OCI-LY3 (cell line): ENCODE measurements around the gene XXYLT1.

ENCODE experiments used
- H2AFZ ChIP-seq: fragments of 200-600, 300-600 bp; shearing (Covaris generic); 2 replicates; pipeline ENCODE4 v1.6.0; 2014; ENCODE audit warnings: antibody characterized with exemption, low read depth, low read length
- H3K27ac ChIP-seq: fragments of 200-600, 300-600 bp; sonication (generic); 2 replicates; pipeline ENCODE4 v1.5.1; 2014; ENCODE audit warnings: mild to moderate bottlenecking, low read length, moderate library complexity, mixed read lengths
- H3K27me3 ChIP-seq: fragments of 200-600, 300-600 bp; sonication (generic); 2 replicates; pipeline ENCODE4 v1.6.1; 2014; ENCODE audit warnings: low read depth, low read length, mixed read lengths
- H3K36me3 ChIP-seq: fragments of 200-600, 300-600 bp; sonication (generic); replicated peaks from 2 replicates; pipeline ENCODE3; 2014; ENCODE audit warnings: low read depth, low read length, mixed read lengths
- H3K4me1 ChIP-seq: fragments of 300-600, 200-600 bp; sonication (generic); 2 replicates; pipeline ENCODE4 v1.6.1; 2014; ENCODE audit warnings: low read length, mixed read lengths
- H3K4me2 ChIP-seq: fragments of 200-600, 300-600 bp; sonication (generic); 2 replicates; pipeline ENCODE4 v1.6.1; 2014; ENCODE audit warnings: low read length, mixed read lengths
- H3K4me3 ChIP-seq: fragments of 300-600, 200-600 bp; sonication (generic); 2 replicates; pipeline ENCODE4 v1.5.1; 2014; ENCODE audit warnings: antibody characterized with exemption, mild to moderate bottlenecking, low read length, moderate library complexity
- H3K79me2 ChIP-seq: fragments of 300-600, 200-600 bp; shearing (Covaris generic); 2 replicates; pipeline ENCODE4 v1.6.1; 2014; ENCODE audit warnings: mild to moderate bottlenecking, low read length, mixed read lengths
- H3K9ac ChIP-seq: fragments of 300-600, 200-600 bp; shearing (Covaris generic); 2 replicates; pipeline ENCODE4 v1.6.0; 2014; ENCODE audit warnings: mild to moderate bottlenecking, low read length, moderate library complexity
- H3K9me3 ChIP-seq: fragments of 200-600, 300-600 bp; shearing (Covaris generic); 2 replicates; pipeline ENCODE4 v1.6.1; 2014; ENCODE audit warnings: low read length, mixed read lengths; ENCODE audit not compliant: insufficient read depth
- H4K20me1 ChIP-seq: fragments of 200-600, 300-600 bp; sonication (generic); 2 replicates; pipeline ENCODE4 v1.6.1; 2016; ENCODE audit warnings: low read length, mixed read lengths; ENCODE audit not compliant: insufficient read depth
- CTCF ChIP-seq: fragments of 200-600, 300-600 bp; sonication (generic); IDR thresholded peaks from 2 replicates; pipeline ENCODE4 v1.5.1; 2014; ENCODE audit warnings: antibody characterized with exemption, low read length, low read depth
- EZH2phosphoT487 ChIP-seq: fragments of 200-600 bp; shearing (Covaris generic); IDR thresholded peaks from 2 replicates; pipeline ENCODE4 v1.6.1; 2018; ENCODE audit warnings: antibody characterized with exemption, mixed run types, low read depth

XXYLT1 gene

GRCh38 chr3:195186041-195186709, 84.8 kb downstream of the XXYLT1 start:
- Histone ChIP-seq H3K36me3 (no peaks in the 10 kb centered on the region), H3K79me2 (peaks cover 3% of the 10 kb centered on the region; the same call in 1 of the 2 replicates), H3K9me3 (no peaks in the 10 kb centered on the region), H2AFZ (peak overlapping the region; percentile 74; the same call in 1 of the 2 replicates), H3K27ac (peak overlapping the region; percentile 43), H3K4me1 (peaks cover 35% of the 10 kb centered on the region), H3K4me2 (peak overlapping the region; percentile 53), H3K4me3 (peak overlapping the region; percentile 19; the same call in 1 of the 2 replicates), H3K9ac (peak overlapping the region; percentile 5; the same call in 1 of the 2 replicates), H4K20me1 (no peaks in the 10 kb centered on the region), H3K27me3 (no peaks in the 10 kb centered on the region)
- TF ChIP-seq CTCF: no peak
- TF ChIP-seq EZH2phosphoT487: no peak

- Histone ChIP-seq H3K27me3 (no peaks in the 10 kb centered on the region), H2AFZ (no peak overlapping the region), H4K20me1 (no peaks in the 10 kb centered on the region), H3K27ac (no peak overlapping the region; the same call in 1 of the 2 replicates), H3K4me3 (no peak overlapping the region), H3K4me1 (peaks cover 35% of the 10 kb centered on the region), H3K9me3 (no peaks in the 10 kb centered on the region), H3K36me3 (no peaks in the 10 kb centered on the region), H3K9ac (no peak overlapping the region), H3K4me2 (peak overlapping the region; percentile 53), H3K79me2 (peaks cover 3% of the 10 kb centered on the region; the same call in 1 of the 2 replicates)
- TF ChIP-seq CTCF: no peak
- TF ChIP-seq EZH2phosphoT487: no peak
Observed at GRCh38 chr3:195185583-195185982, 85.4 kb downstream of the XXYLT1 start.

- Histone ChIP-seq H3K27ac (no peak overlapping the region), H3K36me3 (no peaks in the 10 kb centered on the region), H4K20me1 (no peaks in the 10 kb centered on the region), H3K4me3 (no peak overlapping the region), H3K27me3 (no peaks in the 10 kb centered on the region), H3K4me1 (peaks cover 35% of the 10 kb centered on the region), H3K9ac (no peak overlapping the region), H2AFZ (no peak overlapping the region), H3K79me2 (peaks cover 3% of the 10 kb centered on the region; the same call in 1 of the 2 replicates), H3K9me3 (no peaks in the 10 kb centered on the region), H3K4me2 (no peak overlapping the region)
- no peak for TF ChIP-seq EZH2phosphoT487
- no peak for TF ChIP-seq CTCF
Observed at GRCh38 chr3:195184716-195185421, 86.1 kb downstream of the XXYLT1 start.

- H4K20me1 ChIP-seq: no peaks in the 10 kb centered on the region
- peaks cover 3% of the 10 kb centered on the region; the same call in 1 of the 2 replicates for H3K79me2 ChIP-seq
- no peak overlapping the region for H3K4me3 ChIP-seq
- H3K4me2 ChIP-seq: no peak overlapping the region
- H2AFZ ChIP-seq: no peak overlapping the region
- no peaks in the 10 kb centered on the region for H3K27me3 ChIP-seq
- no peaks in the 10 kb centered on the region for H3K36me3 ChIP-seq
- no peak overlapping the region for H3K27ac ChIP-seq
- peaks cover 35% of the 10 kb centered on the region for H3K4me1 ChIP-seq
- H3K9ac ChIP-seq: no peak overlapping the region
- TF ChIP-seq CTCF: no peak
- H3K9me3 ChIP-seq: no peaks in the 10 kb centered on the region
Observed at GRCh38 chr3:195183071-195183776, 87.7 kb downstream of the XXYLT1 start.
